BJ (cell line): ENCODE results near the gene MRPL42. TPM values are rescaled to one million over a fixed set of nuclear protein-coding genes. Genes with fewer than 3 reads are reported as not detected.
A peak's percentile ranks its signal among the peaks of the same experiment; 100 is the strongest.

Experiments used
- CTCF ChIA-PET: fragments of 350-600 bp; formaldehyde crosslinking; extraction: SDS; loops from one replicate; lab custom pipeline; 2021; ENCODE audit warnings: antibody characterized with exemption, inconsistent platforms; lab: Yijun Ruan, JAX
- POLR2A ChIA-PET: fragments of 300-600 bp; sonication (Branson Sonifier 250); formaldehyde crosslinking; extraction: SDS; loops from one replicate; lab custom pipeline; 2021; ENCODE audit warnings: antibody characterized with exemption; lab: Charles Lee
- DNase-seq: peaks from one replicate; pipeline ENCODE4 v3.0.0-alpha.2; 2011; ENCODE audit warnings: low read depth
- H3K27me3 ChIP-seq: 2 replicates; pipeline ENCODE4 v1.6.0; 2011; ENCODE audit warnings: low read length; ENCODE audit not compliant: control insufficient read depth, insufficient read depth
- H3K36me3 ChIP-seq: 2 replicates; pipeline ENCODE4 v1.5.1; 2011; ENCODE audit warnings: low read length; ENCODE audit not compliant: control insufficient read depth, insufficient read depth
- H3K4me3 ChIP-seq: 2 replicates; pipeline ENCODE4 v1.5.1; 2011; ENCODE audit warnings: low read depth, mild to moderate bottlenecking, control low read depth, low read length
- polyA plus RNA-seq: library from polyadenylated mRNA; depleted of rRNA; stranded (reverse); fragments of >200 nt; gene quantifications from 2 replicates; pipeline ENCODE4 v1.2.3, GENCODE V29; 2011
- TF ChIP-seq, protein P1 (sequence below): IDR thresholded peaks from 2 replicates; pipeline ENCODE4 v1.5.1; 2011; ENCODE audit warnings: low read depth, mild to moderate bottlenecking, control low read depth, inconsistent platforms, low read length, moderate library complexity; ENCODE audit not compliant: insufficient read depth

Gene MRPL42
- polyA plus RNA-seq, 1 experiment = 28.1 TPM

DNA sequence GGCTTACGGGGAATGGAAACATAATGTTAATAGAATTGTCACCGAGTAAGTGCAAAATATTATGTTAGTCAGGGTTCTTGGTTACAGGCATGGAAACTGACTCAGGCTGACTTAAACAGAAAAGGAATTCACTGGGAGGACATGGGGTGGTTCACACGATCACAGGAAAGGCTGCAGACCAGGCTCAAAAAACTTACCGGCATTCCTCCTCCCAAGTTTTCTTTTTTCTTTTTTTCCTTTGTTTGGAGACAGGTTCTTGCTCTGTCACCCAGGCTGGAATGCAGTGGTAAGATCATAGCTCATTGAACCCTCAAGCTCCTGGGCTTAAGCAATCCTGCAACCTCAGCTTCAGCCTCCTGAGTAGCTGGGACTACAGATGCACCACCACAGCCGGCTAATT lies 13.7 kb upstream of the MRPL42 start:
- H3K27me3 ChIP-seq = no peaks in the 10 kb centered on the region
- peak; percentile 19 for DNase-seq
- no peak overlapping the region for H3K4me3 ChIP-seq
- H3K36me3 ChIP-seq = no peaks in the 10 kb centered on the region
- ChIA-PET CTCF (interaction anchor here (0.6 kb wide), 1 partner anchor 27 kb away, joined by 3 read pairs; no protein-coding TSS in a partner anchor), POLR2A (no interaction called here)
- TF ChIP-seq, protein P1, sequence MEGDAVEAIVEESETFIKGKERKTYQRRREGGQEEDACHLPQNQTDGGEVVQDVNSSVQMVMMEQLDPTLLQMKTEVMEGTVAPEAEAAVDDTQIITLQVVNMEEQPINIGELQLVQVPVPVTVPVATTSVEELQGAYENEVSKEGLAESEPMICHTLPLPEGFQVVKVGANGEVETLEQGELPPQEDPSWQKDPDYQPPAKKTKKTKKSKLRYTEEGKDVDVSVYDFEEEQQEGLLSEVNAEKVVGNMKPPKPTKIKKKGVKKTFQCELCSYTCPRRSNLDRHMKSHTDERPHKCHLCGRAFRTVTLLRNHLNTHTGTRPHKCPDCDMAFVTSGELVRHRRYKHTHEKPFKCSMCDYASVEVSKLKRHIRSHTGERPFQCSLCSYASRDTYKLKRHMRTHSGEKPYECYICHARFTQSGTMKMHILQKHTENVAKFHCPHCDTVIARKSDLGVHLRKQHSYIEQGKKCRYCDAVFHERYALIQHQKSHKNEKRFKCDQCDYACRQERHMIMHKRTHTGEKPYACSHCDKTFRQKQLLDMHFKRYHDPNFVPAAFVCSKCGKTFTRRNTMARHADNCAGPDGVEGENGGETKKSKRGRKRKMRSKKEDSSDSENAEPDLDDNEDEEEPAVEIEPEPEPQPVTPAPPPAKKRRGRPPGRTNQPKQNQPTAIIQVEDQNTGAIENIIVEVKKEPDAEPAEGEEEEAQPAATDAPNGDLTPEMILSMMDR = no peak

DNA sequence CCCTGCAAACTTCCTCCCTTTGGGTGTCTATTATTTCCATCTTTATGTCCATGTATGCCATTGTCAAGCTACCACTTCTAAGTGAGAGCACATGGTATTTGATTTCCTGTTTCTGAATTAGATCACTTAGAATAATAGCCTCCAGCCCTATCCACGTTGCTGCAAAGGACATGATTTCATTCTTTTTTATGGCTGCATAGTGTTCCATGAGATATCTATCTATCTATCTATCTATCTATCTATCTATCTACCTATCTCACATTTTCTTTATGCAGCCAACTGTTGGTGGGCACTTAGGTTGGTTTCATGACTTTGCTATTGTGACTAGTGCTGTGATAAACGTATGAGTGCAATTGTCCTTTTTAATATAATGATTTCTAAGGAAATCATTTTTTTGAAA lies 11.2 kb upstream of the MRPL42 start:
- ChIA-PET CTCF (no interaction called here), POLR2A (no interaction called here)
- no peak overlapping the region for H3K4me3 ChIP-seq
- TF ChIP-seq, protein P1 = no peak
- DNase-seq = no peak
- H3K27me3 ChIP-seq = no peaks in the 10 kb centered on the region
- no peaks in the 10 kb centered on the region for H3K36me3 ChIP-seq

DNA sequence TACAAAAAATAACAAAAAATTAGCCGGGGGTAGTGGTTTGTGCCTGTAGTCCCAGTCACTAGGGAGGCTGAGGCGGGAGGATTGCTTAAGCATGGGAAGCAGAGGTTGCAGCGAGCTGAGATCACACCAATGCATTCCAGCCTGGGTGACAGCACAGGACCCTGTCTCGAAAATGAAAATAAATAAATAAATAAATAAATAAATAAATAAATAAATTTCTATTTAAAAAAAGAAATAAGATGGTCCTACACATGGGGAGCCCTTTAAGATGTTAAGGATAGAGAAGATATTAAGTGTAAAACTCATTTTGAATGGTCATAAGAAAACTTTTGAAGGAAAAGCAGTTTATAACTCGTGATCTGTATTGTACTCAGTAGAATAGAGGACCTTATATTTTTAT lies 8.2 kb upstream of the MRPL42 start:
- TF ChIP-seq, protein P1 = no peak
- CTCF ChIA-PET = no interaction called here
- Histone ChIP-seq H3K27me3 (no peaks in the 10 kb centered on the region), H3K4me3 (no peak overlapping the region), H3K36me3 (no peaks in the 10 kb centered on the region)
- POLR2A ChIA-PET = no interaction called here
- no peak for DNase-seq

DNA sequence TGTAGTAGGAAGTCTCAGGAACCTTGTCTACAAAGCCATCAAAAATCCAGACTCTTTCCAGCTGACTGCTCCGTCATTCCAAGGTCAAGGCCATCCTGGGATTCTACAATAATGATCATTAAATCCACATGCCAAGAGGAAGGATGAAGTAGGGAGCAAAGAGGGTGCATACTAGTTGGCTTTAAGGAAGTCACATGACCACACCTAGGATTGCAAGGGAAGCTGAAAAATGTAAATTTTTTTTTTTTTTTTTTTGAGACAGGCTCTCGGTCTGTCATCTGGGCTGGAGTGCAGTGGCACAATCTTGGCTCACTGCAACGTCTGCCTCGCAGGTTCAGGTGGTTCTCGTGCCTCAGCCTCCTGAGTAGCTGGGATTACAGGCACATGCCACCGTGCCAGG lies 7.3 kb upstream of the MRPL42 start:
- ChIA-PET POLR2A (no interaction called here), CTCF (no interaction called here)
- Histone ChIP-seq H3K4me3 (no peak overlapping the region), H3K27me3 (no peaks in the 10 kb centered on the region), H3K36me3 (no peaks in the 10 kb centered on the region)
- TF ChIP-seq, protein P1 = no peak
- no peak for DNase-seq

DNA sequence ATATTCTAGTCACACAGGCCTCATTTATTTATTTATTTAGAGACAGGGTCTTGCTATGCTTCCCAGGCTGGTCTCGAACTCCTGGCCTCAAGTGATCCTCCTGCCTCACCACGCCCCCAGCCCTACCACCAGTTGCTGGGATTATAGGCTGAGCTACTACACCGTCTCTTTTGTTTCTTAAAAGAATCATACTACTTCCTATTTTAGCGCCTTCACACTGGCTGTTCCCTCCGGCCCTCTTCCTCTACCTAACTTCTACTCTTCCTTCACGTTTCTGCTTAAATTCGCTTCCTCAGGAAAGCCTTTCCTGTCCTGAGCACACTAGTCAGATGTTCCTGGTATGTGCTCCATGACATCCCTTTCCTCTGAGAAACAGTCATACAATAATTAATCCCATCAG lies 6.4 kb upstream of the MRPL42 start:
- ChIA-PET CTCF (no interaction called here), POLR2A (no interaction called here)
- DNase-seq = no peak
- Histone ChIP-seq H3K36me3 (no peaks in the 10 kb centered on the region), H3K27me3 (no peaks in the 10 kb centered on the region), H3K4me3 (no peak overlapping the region)
- TF ChIP-seq, protein P1 = no peak
